Activated CD4-positive, alpha-beta memory T cell treated with anti-CD3 and anti-CD28 coated beads for 36 hours (primary cell): ENCODE data around the gene BRD9. TPM values are rescaled to one million over a fixed set of nuclear protein-coding genes. Genes with fewer than 3 reads are reported as not detected.
A peak's percentile ranks its signal among the peaks of the same experiment; 100 is the strongest.
"Not testable (repeated sequence)": the region's sequence is repeated elsewhere in the genome, so short reads cannot be mapped to it uniquely, and the experiment has no call there.

Experiments
- CTCF ChIA-PET: fragments of 350-600 bp; sonication (Branson Sonifier 250); formaldehyde crosslinking; loops from one replicate; lab custom pipeline; 2021; ENCODE audit warnings: antibody characterized with exemption, inconsistent platforms; lab: Charles Lee
- POLR2A ChIA-PET: fragments of 350-600 bp; sonication (Branson Sonifier 250); formaldehyde crosslinking; loops from one replicate; lab custom pipeline; 2021; ENCODE audit warnings: antibody characterized with exemption; lab: Charles Lee
- DNase-seq: peaks from one replicate; pipeline ENCODE4 v3.0.0-alpha.2; 2020
- H3K27ac Mint-ChIP-seq: one replicate; pipeline ENCODE4 v1.8.0; 2021; ENCODE audit warnings: mixed read lengths
- H3K27me3 Mint-ChIP-seq: one replicate; pipeline ENCODE4 v1.8.0; 2021; ENCODE audit warnings: mixed read lengths
- H3K36me3 Mint-ChIP-seq: one replicate; pipeline ENCODE4 v1.8.0; 2021; ENCODE audit warnings: mixed read lengths
- H3K4me1 Mint-ChIP-seq: one replicate; pipeline ENCODE4 v1.8.0; 2021; ENCODE audit warnings: low read depth, mixed read lengths
- H3K4me3 Mint-ChIP-seq: one replicate; pipeline ENCODE4 v1.8.0; 2021; ENCODE audit warnings: mild to moderate bottlenecking, mixed read lengths
- H3K9me3 Mint-ChIP-seq: one replicate; pipeline ENCODE4 v1.8.0; 2021; ENCODE audit warnings: mixed read lengths
- intact Hi-C: fragments of 100-400 bp; cut with micrococcal nuclease; formaldehyde crosslinking; loops from one replicate; pipeline ENCODE4 v1.15.1; 2023
- total RNA-seq, 2 experiments: library from RNA; stranded (reverse); gene quantifications; one replicate each; pipeline ENCODE4 v1.2.3, GENCODE V29; 2021

Gene BRD9
- total RNA-seq, 2 experiments from 2014 or later, result 43.1 to 50.7 TPM

DNA sequence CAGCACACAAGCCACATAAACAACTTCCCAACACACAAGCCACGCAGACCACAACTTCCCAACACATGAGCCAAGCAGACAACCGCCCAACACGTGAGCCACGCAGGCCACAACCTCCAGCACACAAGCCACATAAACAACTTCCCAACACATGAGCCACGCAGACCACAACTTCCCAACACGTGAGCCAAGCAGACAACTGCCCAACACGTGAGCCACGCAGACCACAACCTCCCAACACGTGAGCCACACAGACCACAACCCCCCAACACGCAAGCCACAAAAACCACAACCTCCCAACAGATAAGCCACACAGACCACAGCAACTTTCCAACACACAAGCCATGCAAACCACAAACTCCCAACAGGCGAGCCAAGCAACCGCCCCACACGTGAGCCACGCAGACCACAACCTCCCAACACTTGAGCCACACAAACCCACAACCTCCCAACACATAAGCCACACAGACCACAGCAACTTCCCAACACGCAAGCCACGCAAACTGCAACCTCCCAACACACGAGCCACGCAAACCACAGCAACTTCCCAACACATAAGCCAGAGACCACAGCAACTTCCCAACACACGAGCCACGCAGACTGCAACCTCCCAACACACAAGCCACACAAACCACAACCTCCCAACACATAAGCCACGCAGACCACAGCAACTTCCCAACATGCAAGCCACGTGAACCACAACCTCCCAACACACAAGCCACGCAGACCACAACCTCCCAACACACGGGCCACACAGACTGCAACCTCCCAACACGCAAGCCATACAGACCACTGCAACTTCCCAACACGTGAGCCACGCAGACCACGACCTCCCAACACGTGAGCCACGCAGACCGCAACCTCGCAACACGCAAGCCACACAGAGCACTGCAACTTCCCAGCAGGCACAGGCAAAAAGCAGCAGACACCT is 10.1 kb downstream of the BRD9 start:
- no peaks in the 10 kb centered on the region for H3K27me3 Mint-ChIP-seq
- H3K4me1 Mint-ChIP-seq, result peaks cover 20% of the 10 kb centered on the region
- H3K36me3 Mint-ChIP-seq, result peaks cover 69% of the 10 kb centered on the region
- H3K9me3 Mint-ChIP-seq, result peaks cover 8% of the 10 kb centered on the region
- ChIA-PET POLR2A (no interaction called here), CTCF (no interaction called here)
- peak overlapping the region; percentile 39 for H3K27ac Mint-ChIP-seq
- intact Hi-C loops, result no loop called here
- DNase-seq, result no peak
- peak overlapping the region; percentile 35 for H3K4me3 Mint-ChIP-seq

DNA sequence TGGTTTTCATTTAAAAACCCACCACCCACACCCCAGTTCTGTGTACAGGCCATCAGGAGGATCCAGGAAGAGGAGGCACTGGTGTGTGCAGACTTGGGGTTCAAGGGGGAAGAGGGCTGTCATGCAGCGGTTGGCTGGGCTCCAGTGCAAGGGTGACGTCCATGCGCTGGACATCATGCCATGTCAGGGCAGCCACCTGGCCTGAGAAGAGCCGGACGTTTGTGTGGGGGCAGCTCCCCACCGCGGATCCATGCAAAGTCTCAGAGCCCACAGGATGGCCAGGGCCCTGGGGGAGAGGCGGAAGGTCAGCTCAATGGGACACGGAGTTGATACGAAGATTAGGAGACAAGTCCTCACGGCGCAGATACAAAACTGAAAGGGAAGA is 11.1 kb downstream of the BRD9 start:
- H3K4me3 Mint-ChIP-seq, result no peak overlapping the region
- peaks cover 8% of the 10 kb centered on the region for H3K9me3 Mint-ChIP-seq
- intact Hi-C loops, result no loop called here
- ChIA-PET CTCF (no interaction called here), POLR2A (no interaction called here)
- peaks cover 20% of the 10 kb centered on the region for H3K4me1 Mint-ChIP-seq
- peaks cover 62% of the 10 kb centered on the region for H3K36me3 Mint-ChIP-seq
- H3K27me3 Mint-ChIP-seq, result no peaks in the 10 kb centered on the region
- no peak for DNase-seq
- no peak overlapping the region for H3K27ac Mint-ChIP-seq

DNA sequence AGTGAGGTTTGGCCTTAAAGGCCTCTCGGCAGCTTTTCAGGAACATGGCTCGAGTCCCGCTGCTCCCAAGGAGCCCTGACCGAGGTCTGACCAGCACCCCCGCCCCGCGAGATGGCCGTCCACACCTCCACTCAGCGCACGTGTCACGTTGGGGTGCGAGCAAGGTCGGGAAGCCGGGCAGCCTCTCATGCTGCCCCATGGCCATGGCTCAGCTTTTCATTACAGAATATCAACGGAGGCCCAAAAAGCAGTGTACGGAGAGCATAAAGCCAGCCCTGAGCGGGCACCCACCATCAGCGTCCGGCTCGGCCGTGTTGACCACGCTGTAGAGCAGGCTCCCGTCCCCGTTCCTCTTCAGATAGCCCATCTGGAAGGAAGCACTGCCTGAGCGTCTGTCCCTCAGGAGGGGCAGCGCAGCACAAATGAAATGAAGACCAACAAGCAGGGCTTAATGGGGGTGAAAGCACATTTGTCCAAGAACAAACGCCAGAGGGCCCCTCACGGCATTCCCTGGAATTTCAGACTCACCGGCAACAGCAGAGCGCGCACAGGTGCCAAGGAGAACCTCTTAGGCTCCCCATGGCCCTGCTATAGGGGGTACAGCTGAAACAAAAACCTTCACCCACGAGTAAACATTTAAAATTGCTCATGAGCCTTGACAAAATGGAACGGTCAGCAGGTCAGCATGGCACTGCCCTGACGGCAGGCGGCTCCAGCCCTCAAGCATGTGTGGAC is 11.6 kb downstream of the BRD9 start:
- Mint-ChIP-seq H3K9me3 (peaks cover 8% of the 10 kb centered on the region), H3K27me3 (no peaks in the 10 kb centered on the region), H3K36me3 (peaks cover 61% of the 10 kb centered on the region), H3K27ac (no peak overlapping the region), H3K4me1 (peaks cover 20% of the 10 kb centered on the region), H3K4me3 (no peak overlapping the region)
- DNase-seq, result no peak
- intact Hi-C loops, result no loop called here
- ChIA-PET POLR2A (interaction anchor here (0.7 kb wide), 1 partner anchor 11 kb away, joined by 3 read pairs; no protein-coding TSS in a partner anchor), CTCF (no interaction called here)

DNA sequence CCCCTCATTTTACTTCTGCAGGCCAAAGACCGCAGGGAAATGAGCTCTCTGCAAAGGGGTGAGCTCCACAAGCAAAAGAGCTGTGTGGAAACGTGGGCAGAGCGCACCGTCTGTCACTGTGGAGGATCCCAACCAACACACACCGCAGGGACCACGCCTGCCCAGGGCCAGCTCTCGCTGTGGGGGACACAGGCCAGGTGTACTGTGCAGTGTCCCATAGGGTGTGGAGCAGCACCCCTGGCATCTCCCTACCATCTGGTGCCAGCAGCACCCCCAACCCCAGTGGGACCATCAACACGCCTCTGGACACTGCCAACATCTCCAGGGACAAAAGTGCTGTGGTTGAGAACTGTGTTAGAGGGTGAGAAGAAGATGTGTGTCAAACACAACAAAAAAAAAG is 13.9 kb downstream of the BRD9 start:
- H3K27me3 Mint-ChIP-seq, intact Hi-C loops, H3K9me3 Mint-ChIP-seq, DNase-seq, CTCF ChIA-PET, POLR2A ChIA-PET, H3K4me3 Mint-ChIP-seq, H3K27ac Mint-ChIP-seq: not testable (repeated sequence)
- Mint-ChIP-seq H3K4me1 (peaks cover 17% of the 10 kb centered on the region), H3K36me3 (peaks cover 61% of the 10 kb centered on the region)

DNA sequence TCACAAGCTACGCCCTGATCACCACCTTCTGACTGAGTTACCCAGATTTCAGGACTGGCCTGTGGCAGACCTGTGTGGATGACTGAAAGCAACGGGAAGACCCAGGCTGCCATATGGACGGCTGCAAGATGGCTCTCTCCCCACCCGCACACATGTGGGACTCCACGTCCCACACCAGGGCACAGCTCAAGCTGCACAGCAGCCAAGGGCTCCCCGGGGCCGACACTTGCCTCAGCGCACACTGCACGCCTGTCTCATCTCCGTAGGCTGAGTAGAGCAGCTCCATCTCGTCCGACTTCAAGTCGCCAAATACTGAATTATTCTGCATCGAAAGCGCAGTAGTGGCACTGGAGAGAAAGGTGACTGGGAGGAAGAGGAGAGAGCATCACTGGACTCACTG is 14.5 kb downstream of the BRD9 start:
- Mint-ChIP-seq H3K27ac (no peak overlapping the region), H3K4me3 (no peak overlapping the region), H3K36me3 (peaks cover 59% of the 10 kb centered on the region), H3K27me3 (no peaks in the 10 kb centered on the region), H3K9me3 (peaks cover 7% of the 10 kb centered on the region), H3K4me1 (peaks cover 15% of the 10 kb centered on the region)
- intact Hi-C loops, result no loop called here
- POLR2A ChIA-PET, result no interaction called here
- CTCF ChIA-PET, result interaction anchor here (0.9 kb wide), 1 partner anchor 15 kb away, joined by 3 read pairs; the partner anchor contains the start of genes BRD9 and TRIP13
- no peak for DNase-seq

DNA sequence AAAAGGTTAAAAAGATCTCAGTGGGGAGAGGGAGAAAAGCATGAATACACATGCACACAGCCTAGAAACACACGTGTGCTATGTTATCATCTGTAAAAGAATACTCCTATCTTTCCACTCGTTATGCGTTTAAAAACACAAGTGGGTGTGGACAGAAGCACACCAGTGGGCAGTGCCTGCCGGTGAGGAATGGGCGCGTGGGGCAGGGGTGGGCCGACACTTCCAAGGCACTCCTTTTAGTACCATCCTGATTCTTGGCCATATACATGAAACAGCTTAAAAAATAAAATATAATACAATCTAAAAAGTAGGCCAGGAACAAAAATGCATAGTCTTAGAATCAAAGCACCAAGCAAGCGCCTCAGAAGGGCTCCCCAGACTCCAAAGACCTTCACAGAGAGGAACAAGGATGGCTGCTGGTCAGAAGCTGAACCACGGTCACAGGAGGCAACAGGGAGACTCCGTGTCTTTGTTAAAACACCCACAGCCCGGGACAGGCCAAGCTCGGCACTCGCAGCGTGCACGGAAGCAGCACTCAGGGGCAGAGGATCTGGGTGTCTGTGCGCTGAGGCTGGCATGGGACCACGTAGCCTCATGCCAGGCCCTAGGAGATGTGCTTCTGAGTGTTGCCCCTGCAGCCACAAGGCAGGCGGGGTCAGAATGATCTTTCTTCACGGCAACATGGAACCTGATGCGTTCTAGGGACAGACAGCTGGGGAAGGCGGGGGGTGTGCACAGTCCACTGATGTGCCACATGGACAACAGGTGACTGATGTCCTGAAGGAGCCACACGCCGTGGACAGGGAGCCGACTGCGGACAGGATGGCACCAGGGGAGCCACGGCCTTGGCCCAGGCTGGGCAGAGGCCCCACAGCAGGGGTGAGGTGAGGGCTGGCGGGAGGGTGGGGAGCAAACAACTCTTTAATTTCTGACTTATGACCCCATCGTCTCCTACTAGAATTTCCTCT is 15.9 kb downstream of the BRD9 start:
- no peak for DNase-seq
- Mint-ChIP-seq H3K4me1 (peaks cover 2% of the 10 kb centered on the region), H3K27me3 (no peaks in the 10 kb centered on the region), H3K4me3 (no peak overlapping the region), H3K9me3 (no peaks in the 10 kb centered on the region), H3K27ac (no peak overlapping the region), H3K36me3 (peaks cover 50% of the 10 kb centered on the region)
- POLR2A ChIA-PET, result no interaction called here
- CTCF ChIA-PET, result no interaction called here
- intact Hi-C loops, result no loop called here

DNA sequence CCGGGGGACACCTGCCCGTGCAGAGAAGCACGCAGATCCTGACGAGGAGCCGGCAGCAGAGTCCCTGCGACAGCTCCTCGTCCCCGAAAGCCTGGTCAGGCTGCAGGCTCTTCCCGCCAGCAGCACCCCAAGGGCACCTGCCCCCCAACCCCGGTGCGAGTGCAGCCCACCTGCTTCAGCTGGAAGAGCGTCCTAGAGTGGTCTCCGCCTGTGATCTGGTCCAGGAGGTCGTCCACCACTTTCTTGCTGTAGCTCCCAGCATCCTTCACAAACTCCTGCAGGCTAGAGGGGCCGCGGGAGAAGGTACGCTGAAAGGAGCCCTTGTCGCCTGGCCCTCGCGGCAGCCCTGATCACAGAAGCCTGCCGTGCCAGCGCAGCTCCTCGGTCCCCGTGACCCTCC is 16.7 kb downstream of the BRD9 start:
- ChIA-PET POLR2A (no interaction called here), CTCF (no interaction called here)
- H3K4me1 Mint-ChIP-seq, result no peaks in the 10 kb centered on the region
- no peak overlapping the region for H3K27ac Mint-ChIP-seq
- no peaks in the 10 kb centered on the region for H3K27me3 Mint-ChIP-seq
- H3K4me3 Mint-ChIP-seq, result no peak overlapping the region
- peaks cover 47% of the 10 kb centered on the region for H3K36me3 Mint-ChIP-seq
- intact Hi-C loops, result no loop called here
- no peaks in the 10 kb centered on the region for H3K9me3 Mint-ChIP-seq
- DNase-seq, result no peak

DNA sequence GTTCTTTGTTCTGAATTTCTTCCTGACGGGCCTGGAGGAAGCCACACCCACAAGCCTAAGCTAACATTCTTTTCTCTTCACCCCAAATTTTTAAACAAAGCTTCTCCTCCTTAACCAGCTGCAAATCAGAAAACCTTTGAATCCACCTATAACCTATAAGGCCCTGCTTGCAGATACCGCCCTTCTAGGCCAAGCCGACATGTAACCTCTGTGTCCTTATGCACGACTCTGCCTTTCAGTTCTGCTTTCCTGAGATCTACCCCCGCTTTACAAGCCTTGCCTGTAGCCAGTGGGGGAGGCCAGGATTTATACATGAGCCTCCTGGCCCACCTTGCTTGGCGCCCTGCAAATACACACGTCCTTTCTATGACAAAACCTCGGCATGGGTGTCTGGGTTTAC is 19.3 kb downstream of the BRD9 start:
- intact Hi-C loops, result no loop called here
- CTCF ChIA-PET, result no interaction called here
- DNase-seq, result no peak
- no peaks in the 10 kb centered on the region for H3K27me3 Mint-ChIP-seq
- H3K9me3 Mint-ChIP-seq, result no peaks in the 10 kb centered on the region
- peaks cover 59% of the 10 kb centered on the region for H3K36me3 Mint-ChIP-seq
- no peaks in the 10 kb centered on the region for H3K4me1 Mint-ChIP-seq
- H3K27ac Mint-ChIP-seq, result no peak overlapping the region
- H3K4me3 Mint-ChIP-seq, result no peak overlapping the region
- POLR2A ChIA-PET, result no interaction called here

DNA sequence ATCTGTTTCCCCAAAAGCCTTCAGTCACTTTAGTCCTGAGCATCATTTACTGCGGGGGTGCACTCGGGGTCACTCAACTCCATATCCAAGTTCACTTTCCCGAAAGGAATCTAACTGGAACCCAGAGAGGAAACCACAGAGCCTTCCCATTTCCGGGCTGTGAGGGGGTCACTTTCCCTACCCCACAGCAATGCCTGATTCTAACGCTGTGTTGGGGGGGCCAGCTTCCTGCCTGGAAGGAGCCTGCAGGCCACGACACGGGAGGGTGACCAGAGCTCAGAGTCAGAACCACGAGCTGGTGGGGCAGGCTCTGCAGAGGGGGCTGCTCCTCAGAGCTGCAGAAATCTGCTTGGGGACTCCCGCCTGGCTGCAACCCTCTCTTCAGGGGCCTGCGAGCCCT is 20.3 kb downstream of the BRD9 start:
- POLR2A ChIA-PET, result no interaction called here
- Mint-ChIP-seq H3K9me3 (no peaks in the 10 kb centered on the region), H3K4me3 (no peak overlapping the region), H3K36me3 (peaks cover 61% of the 10 kb centered on the region), H3K4me1 (no peaks in the 10 kb centered on the region), H3K27ac (no peak overlapping the region), H3K27me3 (no peaks in the 10 kb centered on the region)
- intact Hi-C loops, result no loop called here
- CTCF ChIA-PET, result no interaction called here
- DNase-seq, result no peak

DNA sequence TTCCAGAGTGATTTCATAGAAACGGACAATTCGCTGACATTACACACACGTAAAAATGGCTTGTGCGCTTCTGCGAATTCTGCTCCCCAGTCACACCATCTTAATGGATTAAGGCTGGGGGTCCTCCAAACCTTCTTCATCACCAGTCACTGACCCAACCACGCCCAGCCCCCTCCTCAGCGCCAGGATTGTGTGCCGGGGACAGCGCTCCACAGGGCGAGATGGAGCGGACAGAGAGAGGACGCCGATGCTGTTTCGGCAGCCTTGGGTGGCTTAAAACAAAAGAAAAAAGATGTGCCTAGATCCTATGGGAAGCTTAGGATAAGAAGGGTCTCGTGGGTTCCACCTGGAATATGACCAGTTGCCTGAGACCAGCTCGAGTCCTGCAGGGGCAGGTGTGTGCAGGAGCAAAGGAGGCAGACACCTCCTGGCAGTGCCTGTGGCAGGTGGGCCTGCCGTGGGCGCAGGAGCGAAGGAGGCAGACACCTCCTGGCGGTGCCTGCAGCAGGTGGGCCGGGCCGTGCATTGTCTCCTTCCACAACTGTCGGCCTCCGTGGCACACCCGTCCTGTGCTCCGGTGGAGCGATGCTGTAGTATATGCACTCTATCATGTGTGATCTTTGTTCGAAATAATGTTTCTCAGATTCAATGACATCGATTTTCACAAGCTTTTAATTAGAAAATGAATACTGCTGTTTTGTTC is 20.9 kb downstream of the BRD9 start:
- CTCF ChIA-PET, result no interaction called here
- H3K27me3 Mint-ChIP-seq, result no peaks in the 10 kb centered on the region

DNA sequence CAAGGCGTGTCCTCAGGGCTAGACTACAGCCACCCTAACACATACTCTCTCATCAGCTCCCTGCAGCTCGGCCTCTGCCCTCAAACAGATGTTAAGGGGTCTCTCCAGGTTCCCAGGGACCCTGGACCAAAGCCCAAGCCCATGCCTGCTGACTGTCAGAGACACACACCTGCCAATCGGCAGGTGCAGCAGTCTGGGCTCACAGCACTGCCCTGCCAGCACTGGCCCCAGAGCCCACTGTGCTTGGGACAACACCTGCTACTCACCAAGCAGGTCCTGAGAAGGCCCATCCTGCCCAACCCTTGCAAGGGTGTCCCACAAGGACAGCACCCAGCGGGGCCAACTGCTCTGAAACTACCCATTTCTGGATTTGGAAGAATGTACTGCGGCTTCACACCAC is 21.6 kb downstream of the BRD9 start:
- Mint-ChIP-seq H3K9me3 (no peaks in the 10 kb centered on the region), H3K36me3 (peaks cover 58% of the 10 kb centered on the region), H3K27ac (no peak overlapping the region), H3K4me3 (no peak overlapping the region), H3K27me3 (no peaks in the 10 kb centered on the region), H3K4me1 (no peaks in the 10 kb centered on the region)
- intact Hi-C loops, result no loop called here
- ChIA-PET CTCF (no interaction called here), POLR2A (no interaction called here)
- no peak for DNase-seq

More for the DNA sequence above, 20.9 kb downstream of the BRD9 start:
- Mint-ChIP-seq H3K4me1 (no peaks in the 10 kb centered on the region), H3K27ac (no peak overlapping the region), H3K9me3 (no peaks in the 10 kb centered on the region), H3K36me3 (peaks cover 58% of the 10 kb centered on the region), H3K4me3 (no peak overlapping the region)
- POLR2A ChIA-PET, result no interaction called here
- intact Hi-C loops, result no loop called here
- DNase-seq, result no peak
